Neural cell (in vitro differentiated cells): ENCODE data around the gene RAD50.

Experiments
- EP300 ChIP-seq: fragments of 450-650 bp; conservative IDR thresholded peaks from 2 replicates; pipeline ENCODE4 v1.6.1; 2014; ENCODE audit warnings: antibody characterized with exemption, mild to moderate bottlenecking, moderate library complexity; ENCODE audit not compliant: poor library complexity, severe bottlenecking
- EZH2 ChIP-seq: fragments of 200-600, 300-800 bp; shearing (Covaris generic), sonication (generic); IDR thresholded peaks from 2 replicates; pipeline ENCODE4 v1.6.1; 2014; ENCODE audit warnings: antibody characterized with exemption, low read length, borderline replicate concordance, mild to moderate bottlenecking; ENCODE audit not compliant: insufficient read depth, poor library complexity, severe bottlenecking
- MXI1 ChIP-seq: fragments of 450-650 bp; conservative IDR thresholded peaks from 2 replicates; pipeline ENCODE4 v1.6.1; 2014; ENCODE audit warnings: antibody characterized with exemption, mild to moderate bottlenecking; ENCODE audit not compliant: poor library complexity, severe bottlenecking
- POLR2AphosphoS5 ChIP-seq: IDR thresholded peaks from 2 replicates; pipeline ENCODE4 v1.6.1; 2012
- SMC3 ChIP-seq: fragments of 450-650 bp; conservative IDR thresholded peaks from 2 replicates; pipeline ENCODE4 v1.6.1; 2014; ENCODE audit warnings: antibody characterized with exemption, mild to moderate bottlenecking, moderate library complexity; ENCODE audit not compliant: poor library complexity
- TAF1 ChIP-seq: IDR thresholded peaks from 2 replicates; pipeline ENCODE4 v1.6.1; 2012; ENCODE audit warnings: low read depth
- TF ChIP-seq, protein P1 (sequence below): fragments of 450-650 bp; IDR thresholded peaks from 2 replicates; pipeline ENCODE4 v1.5.1; 2014; ENCODE audit warnings: antibody characterized with exemption, mild to moderate bottlenecking, moderate library complexity; ENCODE audit not compliant: poor library complexity, severe bottlenecking
- TF ChIP-seq, protein P2 (sequence below): IDR thresholded peaks from 2 replicates; pipeline ENCODE4 v1.6.1; 2012; ENCODE audit warnings: borderline replicate concordance

- TF ChIP-seq, protein P1, sequence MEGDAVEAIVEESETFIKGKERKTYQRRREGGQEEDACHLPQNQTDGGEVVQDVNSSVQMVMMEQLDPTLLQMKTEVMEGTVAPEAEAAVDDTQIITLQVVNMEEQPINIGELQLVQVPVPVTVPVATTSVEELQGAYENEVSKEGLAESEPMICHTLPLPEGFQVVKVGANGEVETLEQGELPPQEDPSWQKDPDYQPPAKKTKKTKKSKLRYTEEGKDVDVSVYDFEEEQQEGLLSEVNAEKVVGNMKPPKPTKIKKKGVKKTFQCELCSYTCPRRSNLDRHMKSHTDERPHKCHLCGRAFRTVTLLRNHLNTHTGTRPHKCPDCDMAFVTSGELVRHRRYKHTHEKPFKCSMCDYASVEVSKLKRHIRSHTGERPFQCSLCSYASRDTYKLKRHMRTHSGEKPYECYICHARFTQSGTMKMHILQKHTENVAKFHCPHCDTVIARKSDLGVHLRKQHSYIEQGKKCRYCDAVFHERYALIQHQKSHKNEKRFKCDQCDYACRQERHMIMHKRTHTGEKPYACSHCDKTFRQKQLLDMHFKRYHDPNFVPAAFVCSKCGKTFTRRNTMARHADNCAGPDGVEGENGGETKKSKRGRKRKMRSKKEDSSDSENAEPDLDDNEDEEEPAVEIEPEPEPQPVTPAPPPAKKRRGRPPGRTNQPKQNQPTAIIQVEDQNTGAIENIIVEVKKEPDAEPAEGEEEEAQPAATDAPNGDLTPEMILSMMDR = no peak
- no peak for TF ChIP-seq POLR2AphosphoS5
- TF ChIP-seq MXI1 = no peak
- no peak for TF ChIP-seq SMC3
- TF ChIP-seq, protein P2, sequence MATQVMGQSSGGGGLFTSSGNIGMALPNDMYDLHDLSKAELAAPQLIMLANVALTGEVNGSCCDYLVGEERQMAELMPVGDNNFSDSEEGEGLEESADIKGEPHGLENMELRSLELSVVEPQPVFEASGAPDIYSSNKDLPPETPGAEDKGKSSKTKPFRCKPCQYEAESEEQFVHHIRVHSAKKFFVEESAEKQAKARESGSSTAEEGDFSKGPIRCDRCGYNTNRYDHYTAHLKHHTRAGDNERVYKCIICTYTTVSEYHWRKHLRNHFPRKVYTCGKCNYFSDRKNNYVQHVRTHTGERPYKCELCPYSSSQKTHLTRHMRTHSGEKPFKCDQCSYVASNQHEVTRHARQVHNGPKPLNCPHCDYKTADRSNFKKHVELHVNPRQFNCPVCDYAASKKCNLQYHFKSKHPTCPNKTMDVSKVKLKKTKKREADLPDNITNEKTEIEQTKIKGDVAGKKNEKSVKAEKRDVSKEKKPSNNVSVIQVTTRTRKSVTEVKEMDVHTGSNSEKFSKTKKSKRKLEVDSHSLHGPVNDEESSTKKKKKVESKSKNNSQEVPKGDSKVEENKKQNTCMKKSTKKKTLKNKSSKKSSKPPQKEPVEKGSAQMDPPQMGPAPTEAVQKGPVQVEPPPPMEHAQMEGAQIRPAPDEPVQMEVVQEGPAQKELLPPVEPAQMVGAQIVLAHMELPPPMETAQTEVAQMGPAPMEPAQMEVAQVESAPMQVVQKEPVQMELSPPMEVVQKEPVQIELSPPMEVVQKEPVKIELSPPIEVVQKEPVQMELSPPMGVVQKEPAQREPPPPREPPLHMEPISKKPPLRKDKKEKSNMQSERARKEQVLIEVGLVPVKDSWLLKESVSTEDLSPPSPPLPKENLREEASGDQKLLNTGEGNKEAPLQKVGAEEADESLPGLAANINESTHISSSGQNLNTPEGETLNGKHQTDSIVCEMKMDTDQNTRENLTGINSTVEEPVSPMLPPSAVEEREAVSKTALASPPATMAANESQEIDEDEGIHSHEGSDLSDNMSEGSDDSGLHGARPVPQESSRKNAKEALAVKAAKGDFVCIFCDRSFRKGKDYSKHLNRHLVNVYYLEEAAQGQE = no peak
- no peak for TF ChIP-seq TAF1
- TF ChIP-seq EZH2 = no peak
- TF ChIP-seq EP300 = no peak
Measured at GRCh38 chr5:132510076-132510475, 46.7 kb upstream of the RAD50 start.
